Thyroid gland (tissue), 4 donors: ENCODE measurements around the gene NPDC1.

ENCODE experiments used
- CTCF ChIP-seq, 6 experiments: fragments of 200-600 bp in 3 of 6; fragments of 450-650 bp in 3 of 6; sonication (generic) in 3 of 6; IDR thresholded peaks; one replicate each; pipeline ENCODE4 v1.5.1; 2016 to 2019; ENCODE audit warnings: antibody characterized with exemption in 6 of 6, mild to moderate bottlenecking in 2 of 6, inconsistent platforms in 1 of 6, moderate library complexity in 1 of 6
- POLR2A ChIP-seq, 2 donors: fragments of 450-650 bp; IDR thresholded peaks; one replicate each; pipeline ENCODE4 v1.6.1; 2017; ENCODE audit warnings: antibody characterized with exemption in 2 of 2, mild to moderate bottlenecking in 2 of 2, moderate library complexity in 1 of 2

GRCh38 chr9:137018761-137019559 is 27.0 kb downstream of the NPDC1 start:
- no peak for TF ChIP-seq CTCF (IDR thresholded peaks at IDR 0.05)
- TF ChIP-seq POLR2A (IDR thresholded peaks at IDR 0.05), result no peak
